ENCODE results near the gene GRID1.

Gene GRID1

GRCh38 chr10:86226016-86226415 is 140.6 kb downstream of the GRID1 start:
- intact Hi-C loops (cut with DNase I; ENCODE audit: low total_unique reads): no loop called here
- no peaks in the 10 kb centered on the region for H3K4me1 ChIP-seq
- H3K27me3 ChIP-seq: no peaks in the 10 kb centered on the region
- H3K4me3 ChIP-seq: no peak overlapping the region
- H3K27ac ChIP-seq: no peak overlapping the region
- H3K9me3 ChIP-seq: no peaks in the 10 kb centered on the region
- no peak for DNase-seq
- TF ChIP-seq CTCF (IDR thresholded peaks at IDR 0.05): no peak
- H3K36me3 ChIP-seq: no peaks in the 10 kb centered on the region

GRCh38 chr10:86225103-86225782 is 141.4 kb downstream of the GRID1 start:
- DNase-seq: no peak

GRCh38 chr10:86224354-86225102 is 142.1 kb downstream of the GRID1 start:
- no peak for TF ChIP-seq CTCF (IDR thresholded peaks at IDR 0.05)
- intact Hi-C loops (cut with DNase I; ENCODE audit: low total_unique reads): no loop called here
- Histone ChIP-seq H3K9me3 (no peaks in the 10 kb centered on the region), H3K4me1 (no peaks in the 10 kb centered on the region), H3K36me3 (no peaks in the 10 kb centered on the region), H3K4me3 (no peak overlapping the region), H3K27me3 (no peaks in the 10 kb centered on the region), H3K27ac (no peak overlapping the region)
- DNase-seq: no peak

More at GRCh38 chr10:86225103-86225782, 141.4 kb downstream of the GRID1 start:
- no peak for TF ChIP-seq CTCF (IDR thresholded peaks at IDR 0.05)
- intact Hi-C loops (cut with DNase I; ENCODE audit: low total_unique reads): no loop called here
- H3K27ac ChIP-seq: no peak overlapping the region
- no peaks in the 10 kb centered on the region for H3K4me1 ChIP-seq
- no peaks in the 10 kb centered on the region for H3K36me3 ChIP-seq
- H3K4me3 ChIP-seq: no peak overlapping the region
- H3K27me3 ChIP-seq: no peaks in the 10 kb centered on the region
- no peaks in the 10 kb centered on the region for H3K9me3 ChIP-seq

GRCh38 chr10:86223256-86223655 is 143.3 kb downstream of the GRID1 start:
- intact Hi-C loops (cut with DNase I; ENCODE audit: low total_unique reads): no loop called here
- no peak for TF ChIP-seq CTCF (IDR thresholded peaks at IDR 0.05)

GRCh38 chr10:86222687-86223086 is 143.9 kb downstream of the GRID1 start:
- Histone ChIP-seq H3K36me3 (no peaks in the 10 kb centered on the region), H3K9me3 (no peaks in the 10 kb centered on the region), H3K27ac (no peak overlapping the region), H3K27me3 (no peaks in the 10 kb centered on the region), H3K4me3 (no peak overlapping the region), H3K4me1 (no peaks in the 10 kb centered on the region)
- no peak for TF ChIP-seq CTCF (IDR thresholded peaks at IDR 0.05)
- intact Hi-C loops (cut with DNase I; ENCODE audit: low total_unique reads): no loop called here
- no peak for DNase-seq

More at GRCh38 chr10:86223256-86223655, 143.3 kb downstream of the GRID1 start:
- Histone ChIP-seq H3K4me1 (no peaks in the 10 kb centered on the region), H3K4me3 (no peak overlapping the region), H3K27me3 (no peaks in the 10 kb centered on the region), H3K27ac (no peak overlapping the region), H3K36me3 (no peaks in the 10 kb centered on the region), H3K9me3 (no peaks in the 10 kb centered on the region)
- no peak for DNase-seq
